HL-60/S4 (cell line): ENCODE data around the gene GABRG3.

ENCODE experiments used
- in situ Hi-C: fragments of 300-500 bp; cut with MboI; formaldehyde crosslinking; loops from 2 replicates; pipeline ENCODE4 v1.14.3; 2022; ENCODE audit warnings: low sequenced_read_pairs

The GABRG3 gene

DNA sequence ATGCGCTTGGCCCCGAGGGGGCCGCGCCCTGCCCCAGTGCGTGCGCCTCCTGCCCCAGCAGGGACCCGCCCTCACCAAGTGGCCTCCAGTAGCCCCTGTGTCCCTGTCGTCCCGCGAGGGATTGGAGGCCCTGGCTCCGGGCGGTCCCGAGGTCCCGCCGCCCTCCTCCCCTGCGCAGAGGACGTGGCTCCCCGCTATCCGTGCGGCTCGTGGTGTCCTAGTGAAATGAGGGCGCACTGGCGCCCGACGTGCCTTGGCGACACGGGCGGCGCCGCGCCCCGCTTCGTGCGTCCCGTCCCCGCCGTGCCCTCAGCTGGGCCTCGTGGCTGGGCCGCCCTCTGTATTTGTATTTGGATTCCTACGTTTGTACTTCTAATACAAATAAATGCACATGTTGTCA, 570.6 kb downstream of the GABRG3 start:
- in situ Hi-C loops: no loop called here

GRCh38 chr15:27545494-27546255, 574.7 kb downstream of the GABRG3 start:
- in situ Hi-C loops: no loop called here

DNA sequence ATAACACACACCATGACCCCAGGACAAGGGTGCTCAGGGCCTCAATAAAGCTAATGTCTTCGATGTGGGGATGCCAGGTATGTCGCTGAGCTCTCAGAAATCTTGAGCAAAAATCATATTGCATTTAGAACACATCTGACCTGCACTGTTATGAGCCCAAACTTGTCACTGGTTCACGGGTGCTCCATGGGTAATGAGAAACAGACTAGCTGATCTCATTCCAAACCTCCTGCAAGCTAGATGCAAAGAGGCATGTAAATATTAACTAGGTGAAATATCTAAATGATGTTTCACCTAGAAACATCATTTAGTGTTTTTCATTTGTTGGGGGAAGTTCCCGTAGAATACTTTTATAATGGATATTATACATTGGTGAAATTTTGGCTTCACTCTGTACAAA, 578.8 kb downstream of the GABRG3 start:
- in situ Hi-C loops: no loop called here

- in situ Hi-C loops: no loop called here
These were observed 579.7 kb downstream of the GABRG3 start for GRCh38 chr15:27550635-27551034.

DNA sequence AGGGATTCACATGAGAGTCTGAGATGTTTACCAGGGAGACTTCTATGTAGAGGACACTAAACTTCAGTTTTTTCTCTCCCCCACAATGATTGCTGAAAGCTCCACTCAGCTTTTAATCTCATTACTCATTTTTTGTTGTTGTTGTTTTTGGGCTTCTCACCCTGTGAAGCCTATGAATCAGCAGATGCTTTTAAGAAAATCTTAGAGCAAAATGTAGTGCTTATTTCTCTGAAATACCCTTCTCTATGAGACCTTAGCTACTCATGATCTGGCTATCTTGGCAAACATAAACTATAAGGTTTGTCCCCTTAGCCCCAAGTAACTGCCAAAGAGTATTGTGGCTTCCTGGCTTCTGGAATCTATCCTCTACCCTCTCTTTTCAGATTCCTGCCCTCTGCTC, 590.8 kb downstream of the GABRG3 start:
- in situ Hi-C loops: no loop called here

GRCh38 chr15:27563765-27564370, 592.9 kb downstream of the GABRG3 start:
- in situ Hi-C loops: no loop called here

DNA sequence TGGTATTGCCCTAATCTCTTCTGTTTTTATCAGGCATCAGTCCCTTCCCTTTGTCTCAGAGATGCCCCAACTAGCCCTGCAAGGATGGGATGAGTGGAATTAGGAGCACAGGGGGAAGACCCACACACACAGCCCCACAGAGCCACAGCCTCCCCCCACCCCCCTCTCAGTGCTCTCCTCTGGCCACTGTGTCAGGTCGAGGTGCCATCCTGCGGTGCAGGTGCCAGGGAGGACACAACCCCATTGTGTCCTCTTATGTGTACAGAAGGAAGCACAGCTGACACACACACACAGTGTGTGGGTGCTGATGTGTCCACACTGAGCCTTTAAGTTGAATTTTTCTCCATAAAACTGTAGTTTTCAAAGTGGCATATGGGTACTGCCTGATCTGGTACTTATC, 593.7 kb downstream of the GABRG3 start:
- in situ Hi-C loops: no loop called here

DNA sequence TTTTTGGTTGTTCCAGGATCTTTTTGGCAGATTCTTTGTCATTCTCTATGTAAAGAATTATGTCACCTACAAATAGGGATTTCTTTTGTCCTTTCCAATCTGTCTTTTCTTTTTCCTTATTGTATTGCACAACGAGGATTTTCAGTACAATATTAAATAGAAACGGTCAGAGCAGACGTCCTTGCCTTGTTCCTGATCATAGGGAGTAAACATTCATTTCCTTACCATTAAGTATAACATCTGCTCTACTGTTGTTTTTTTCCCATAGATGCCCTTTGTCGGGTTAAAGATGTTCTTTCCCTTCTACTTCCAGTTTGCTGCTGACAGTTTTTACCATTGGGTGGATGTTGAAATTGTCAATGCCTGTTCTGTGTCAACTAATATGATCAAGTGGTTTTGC, 599.8 kb downstream of the GABRG3 start:
- in situ Hi-C loops: no loop called here

DNA sequence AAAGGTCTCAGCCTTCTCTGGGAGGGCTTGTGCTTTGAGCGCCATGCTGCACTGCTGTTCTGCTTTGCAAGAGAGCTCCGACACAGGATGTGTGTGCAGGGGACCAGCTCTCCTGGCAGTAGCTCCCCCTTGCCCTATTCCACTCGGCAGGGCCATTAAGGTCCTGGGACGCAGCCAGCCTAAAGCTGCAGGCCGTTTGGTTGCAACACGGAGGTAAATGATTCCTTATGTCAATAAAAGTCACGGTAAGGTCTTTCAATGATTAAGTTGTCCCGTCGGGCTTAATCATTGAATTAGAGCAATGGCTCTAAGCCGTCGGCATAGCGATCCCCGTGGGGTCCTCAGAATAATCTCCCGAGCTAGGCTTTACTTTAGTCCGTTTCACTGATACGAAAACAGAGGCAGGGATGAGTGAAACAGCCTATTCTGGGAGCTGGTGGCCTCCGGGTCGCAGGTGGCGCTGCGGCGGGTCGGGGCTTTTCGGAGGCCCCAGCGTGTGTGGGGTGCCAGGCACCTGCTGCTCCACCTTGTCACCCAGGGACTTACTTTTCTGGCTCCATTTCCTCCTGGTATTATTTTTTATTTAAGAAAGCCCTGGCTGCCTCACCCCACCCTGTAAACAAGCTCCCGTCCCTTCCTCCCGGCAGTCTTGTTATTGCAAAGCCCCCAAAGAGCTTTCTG, 603.0 kb downstream of the GABRG3 start:
- in situ Hi-C loops: no loop called here

DNA sequence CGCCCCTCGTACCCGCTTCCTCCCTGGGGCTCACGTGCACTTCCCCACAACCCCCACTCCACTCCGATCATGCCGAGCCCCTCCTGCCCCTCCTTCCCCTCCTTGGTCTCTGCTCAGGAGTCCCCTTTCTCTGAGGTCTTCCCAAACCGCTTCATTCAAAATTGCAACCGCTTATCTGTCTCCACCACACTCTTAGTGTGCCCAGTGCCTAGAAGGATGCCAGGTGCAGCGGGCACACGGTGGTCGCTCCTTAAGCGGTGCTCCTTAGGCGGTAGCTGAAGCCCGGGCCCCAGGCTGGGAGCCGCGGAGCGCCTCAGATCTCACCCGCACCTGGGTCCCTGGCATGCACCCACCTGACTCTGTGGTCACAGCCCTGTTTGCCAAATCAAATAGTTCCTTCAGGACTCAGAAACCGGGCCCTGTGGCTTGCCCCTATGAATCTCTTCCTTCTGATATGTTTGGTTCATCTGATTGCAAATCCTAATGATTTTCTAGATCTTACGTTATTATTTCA, 603.6 kb downstream of the GABRG3 start:
- in situ Hi-C loops: no loop called here

DNA sequence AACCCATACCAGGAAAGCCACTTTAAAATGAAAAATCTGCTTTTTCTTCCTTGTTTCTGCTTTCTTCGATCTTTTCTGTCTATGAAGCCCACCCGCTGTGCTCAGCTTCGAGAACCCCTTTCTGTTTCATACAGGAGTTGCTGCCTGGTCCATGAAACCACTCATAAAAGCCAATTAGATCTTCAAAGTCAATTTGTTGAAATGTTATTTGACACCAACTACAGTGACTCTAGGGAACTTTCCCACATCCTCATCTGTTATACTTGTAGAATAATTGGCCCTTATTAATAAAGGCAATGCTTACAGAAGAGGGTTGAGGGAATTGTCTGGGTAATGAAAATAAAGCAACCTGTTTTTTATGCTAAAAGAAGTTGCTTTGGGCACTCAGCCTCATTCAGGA, 604.5 kb downstream of the GABRG3 start:
- in situ Hi-C loops: no loop called here

GRCh38 chr15:27576576-27576975, 605.6 kb downstream of the GABRG3 start:
- in situ Hi-C loops: no loop called here

DNA sequence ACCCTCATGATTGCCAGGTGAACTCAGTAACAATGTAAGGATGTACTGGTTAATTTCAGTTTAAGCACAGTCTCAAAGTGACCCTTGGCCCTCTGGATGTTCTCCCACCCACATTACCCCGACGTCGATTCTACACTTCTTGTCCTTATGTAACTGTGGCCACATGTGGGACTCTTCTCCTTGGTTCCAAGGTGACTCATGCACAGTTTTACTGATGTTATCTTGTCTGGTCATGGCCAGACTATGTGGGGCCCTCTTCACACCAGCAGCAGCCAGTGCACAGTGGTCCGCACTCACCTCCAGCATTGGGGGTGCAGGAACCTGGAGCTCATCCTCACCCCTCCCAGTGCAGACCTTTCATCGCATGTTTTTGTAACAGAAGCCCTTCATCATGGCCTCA, 608.8 kb downstream of the GABRG3 start:
- in situ Hi-C loops: no loop called here

GRCh38 chr15:27582726-27583410, 611.9 kb downstream of the GABRG3 start:
- in situ Hi-C loops: no loop called here

DNA sequence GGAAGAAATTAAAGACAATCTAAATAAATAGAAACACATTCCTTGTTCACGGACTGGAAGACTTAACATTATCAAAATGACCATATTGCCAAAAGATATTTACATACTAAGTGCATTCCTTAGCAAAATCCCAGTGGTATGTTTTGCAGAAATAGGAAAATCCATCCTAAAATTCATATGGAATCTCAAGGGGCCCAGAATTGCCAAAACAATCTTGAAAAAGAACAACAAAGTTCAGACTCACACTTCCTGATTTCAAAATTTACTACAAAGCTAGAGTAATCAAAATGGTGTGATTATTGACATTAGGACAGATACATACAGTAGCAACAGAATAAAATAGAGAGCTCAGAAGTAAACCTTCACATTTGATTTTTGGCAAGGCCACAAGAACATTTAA, 612.7 kb downstream of the GABRG3 start:
- in situ Hi-C loops: no loop called here

DNA sequence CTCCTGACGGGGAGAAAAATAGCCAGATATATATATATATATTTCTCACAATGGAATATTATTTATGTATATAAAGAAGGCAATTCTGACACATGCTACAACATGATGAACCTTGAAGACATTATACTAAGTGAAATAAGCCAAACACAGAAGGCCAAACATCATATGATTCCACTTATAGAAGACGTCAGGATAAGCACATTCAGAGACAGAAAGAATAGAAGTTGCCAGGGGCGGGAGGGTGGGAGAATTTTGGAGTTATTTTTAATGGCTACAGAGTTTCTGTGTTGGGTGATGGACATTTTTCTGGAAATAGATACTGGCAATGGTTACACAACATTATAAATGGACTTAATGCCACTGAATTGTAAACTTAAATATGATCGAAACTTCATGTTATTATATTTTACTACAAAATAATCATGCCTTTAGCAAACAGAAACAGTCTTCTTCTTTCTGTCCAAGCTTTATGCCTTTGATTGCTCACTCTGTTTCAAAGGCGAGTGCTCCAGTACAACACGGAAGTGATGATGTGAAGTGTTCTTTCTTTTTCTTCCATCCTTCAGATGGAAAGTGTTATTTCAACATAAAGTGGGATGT, 614.2 kb downstream of the GABRG3 start:
- in situ Hi-C loops: no loop called here

GRCh38 chr15:27587810-27588209, 616.8 kb downstream of the GABRG3 start:
- in situ Hi-C loops: no loop called here

DNA sequence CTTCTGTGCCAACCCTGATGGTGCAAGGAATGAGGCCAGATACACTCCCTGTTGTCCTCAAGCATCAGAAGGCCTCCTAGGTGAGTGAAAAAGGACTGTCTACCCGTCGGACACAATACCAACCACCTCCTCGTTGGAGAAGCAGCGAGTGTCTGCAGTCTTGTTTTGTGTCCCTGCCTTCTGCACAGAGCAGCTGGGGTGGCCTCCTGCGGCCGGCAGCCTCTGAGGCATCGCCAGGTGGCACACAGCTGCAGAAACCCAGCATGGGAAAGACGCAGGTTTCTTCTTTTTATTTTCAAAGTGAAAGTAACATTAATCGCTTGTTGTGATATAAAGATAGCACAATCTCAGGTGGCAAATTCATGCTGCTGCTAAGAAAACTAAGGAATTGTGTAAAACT, 618.3 kb downstream of the GABRG3 start:
- in situ Hi-C loops: no loop called here

- in situ Hi-C loops: no loop called here
These were observed 618.8 kb downstream of the GABRG3 start for GRCh38 chr15:27589782-27590181.
